HepG2 (cell line): ENCODE results near the gene CAPN11. TPM values are rescaled to one million over a fixed set of nuclear protein-coding genes. Genes with fewer than 3 reads are reported as not detected.

Experiments
- CHD2 ChIP-seq: IDR thresholded peaks from 2 replicates; pipeline ENCODE4 v1.6.1; 2011; ENCODE audit warnings: low read depth, low read length, improper control_type of control experiment
- CTCF ChIP-seq: sonication (generic); formaldehyde crosslinking; IDR thresholded peaks from 2 replicates; pipeline ENCODE4 v1.5.0; 2020; ENCODE audit warnings: mild to moderate bottlenecking, missing genetic modification reagents, moderate library complexity
- EHMT2 ChIP-seq: fragments of 200-600 bp; sonication (generic); IDR thresholded peaks from 2 replicates; pipeline ENCODE4 v1.7.0; 2017; ENCODE audit warnings: antibody characterized with exemption, low read depth, low read length, borderline replicate concordance
- ELF4 ChIP-seq: sonication (generic); formaldehyde crosslinking; IDR thresholded peaks from 2 replicates; pipeline ENCODE4 v1.5.0; 2020; ENCODE audit warnings: missing genetic modification reagents, mild to moderate bottlenecking, moderate library complexity, borderline replicate concordance
- FOXA1 ChIP-seq, 2 experiments: fragments of 450-650 bp in 1 of 2; sonication (generic) in 1 of 2; formaldehyde crosslinking in 1 of 2; IDR thresholded peaks; 2 replicates each; pipeline versions ENCODE4 v1.4.0 to v1.6.1; 2016 to 2020; ENCODE audit warnings: missing genetic modification reagents in 1 of 2
- HDAC6 ChIP-seq: fragments of 200-600 bp; sonication (generic); IDR thresholded peaks from 2 replicates; pipeline ENCODE4 v1.7.0; 2017; ENCODE audit warnings: mild to moderate bottlenecking, antibody characterized with exemption, low read length, low read depth
- HMG20B ChIP-seq: conservative IDR thresholded peaks from 2 replicates; pipeline ENCODE4 v1.6.1; 2016; ENCODE audit warnings: missing genetic modification reagents, missing compliant biosample characterization
- JUN ChIP-seq: sonication (generic); formaldehyde crosslinking; IDR thresholded peaks from 2 replicates; pipeline ENCODE4 v1.4.0; 2020; ENCODE audit warnings: mild to moderate bottlenecking, missing genetic modification reagents
- MXD1 ChIP-seq: sonication (generic); formaldehyde crosslinking; IDR thresholded peaks from 2 replicates; pipeline ENCODE4 v1.4.0; 2020; ENCODE audit warnings: mild to moderate bottlenecking, missing genetic modification reagents
- POLR2A ChIP-seq, 2 experiments: IDR thresholded peaks; 2 replicates each; pipeline ENCODE4 v1.6.1; 2011; ENCODE audit warnings: low read depth in 2 of 2, low read length in 2 of 2, mild to moderate bottlenecking in 1 of 2, moderate library complexity in 1 of 2; ENCODE audit not compliant: insufficient read depth in 1 of 2
- TAF1 ChIP-seq: sonication (generic); formaldehyde crosslinking; IDR thresholded peaks from 2 replicates; pipeline ENCODE4 v1.4.0; 2020; ENCODE audit warnings: missing genetic modification reagents
- TCF7L2 ChIP-seq: IDR thresholded peaks from 2 replicates; pipeline ENCODE4 v1.6.1; 2011; ENCODE audit warnings: mild to moderate bottlenecking, low read depth, low read length, moderate library complexity
- TFAP4 ChIP-seq: sonication (generic); IDR thresholded peaks from 2 replicates; pipeline ENCODE4 v1.6.1; 2016; ENCODE audit warnings: low read depth, borderline replicate concordance
- ZBTB21 ChIP-seq: sonication (generic); formaldehyde crosslinking; IDR thresholded peaks from 2 replicates; pipeline ENCODE4 v1.4.0; 2020; ENCODE audit warnings: missing genetic modification reagents
- ZNF318 ChIP-seq: sonication (generic); formaldehyde crosslinking; IDR thresholded peaks from 2 replicates; pipeline ENCODE4 v1.4.0; 2020; ENCODE audit warnings: mild to moderate bottlenecking, missing genetic modification reagents
- ZNF530 ChIP-seq: sonication (generic); formaldehyde crosslinking; IDR thresholded peaks from 2 replicates; pipeline ENCODE4 v1.5.0; 2020; ENCODE audit warnings: low read depth, mild to moderate bottlenecking, missing genetic modification reagents
- ZNF775 ChIP-seq: sonication (generic); formaldehyde crosslinking; IDR thresholded peaks from 2 replicates; pipeline ENCODE4 v1.4.0; 2020; ENCODE audit warnings: missing genetic modification reagents, mild to moderate bottlenecking, moderate library complexity, borderline replicate concordance
- ZSCAN21 ChIP-seq: sonication (generic); formaldehyde crosslinking; IDR thresholded peaks from 2 replicates; pipeline ENCODE4 v1.8.0; 2022; ENCODE audit warnings: mild to moderate bottlenecking, missing genetic modification reagents, moderate library complexity, borderline replicate concordance
- polyA plus RNA-seq, 8 experiments: library from polyadenylated mRNA; depleted of rRNA in 3 of 8; stranded (reverse) in 7 of 8; unstranded in 1 of 8; fragments of >200 nt; fragmentation: Illumina TruSeq in 4 of 8; extraction: Trizol in 4 of 8; gene quantifications; 2 replicates each; pipeline versions ENCODE4 v1.2.1 to v1.2.3, GENCODE V29; 2011 to 2016; ENCODE audit warnings: low read depth in 4 of 8, missing spikeins in 1 of 8, mixed read lengths in 1 of 8; ENCODE audit not compliant: insufficient read depth in 1 of 8
- total RNA-seq, 5 experiments: library from RNA; depleted of rRNA; stranded (reverse); fragments of >200 nt; fragmentation: Illumina TruSeq; extraction: Trizol; gene quantifications; 2 replicates each; pipeline ENCODE4 v1.2.3, GENCODE V29; 2016; ENCODE audit warnings: low read depth in 1 of 5

CAPN11 gene
- total and polyA plus RNA-seq, 2 of the 13 experiments (the other 11 are each of a cell fraction or from before 2014, with no cell fraction given) = 0.07 to 0.11 TPM

GRCh38 chr6:44156494-44157151 is 2.0 kb upstream of the CAPN11 start (continued):
- no peak; the same call in 1 of the 2 replicates for TF ChIP-seq CTCF
- no peak for TF ChIP-seq ELF4
- peak; percentile 59; the same call in 1 of the 2 replicates for TF ChIP-seq EHMT2
- peak; percentile 76 for TF ChIP-seq ZSCAN21 (CRISPR knock-in tag)
- peak; percentile 64; the same call in 1 of the 2 replicates for TF ChIP-seq CHD2
- no peak for TF ChIP-seq ZNF530 (CRISPR knock-in tag)
- TF ChIP-seq HDAC6 = no peak
- peak; percentile 81; the same call in 1 of the 2 replicates for TF ChIP-seq TFAP4
- no peak for TF ChIP-seq TAF1
- TF ChIP-seq JUN (CRISPR knock-in tag) = peak; percentile 13
- no peak for TF ChIP-seq ZNF775 (CRISPR knock-in tag)
- TF ChIP-seq MXD1 (CRISPR knock-in tag) = no peak; the same call in 1 of the 2 replicates
- no peak; the same call in 1 of the 2 replicates for TF ChIP-seq ZNF318 (CRISPR knock-in tag)
- TF ChIP-seq FOXA1 (IDR thresholded peaks at IDR 0.05) = no peak
- TF ChIP-seq FOXA1 (CRISPR knock-in tag; IDR thresholded peaks at IDR 0.05) = peak; percentile 95
- TF ChIP-seq HMG20B = peak; percentile 51; the same call in 1 of the 2 replicates
- no peak for TF ChIP-seq TCF7L2
- TF ChIP-seq POLR2A (IDR thresholded peaks at IDR 0.05; ENCODE audit: insufficient read depth in 1 of 2, low read depth in 2 of 2, low read length in 2 of 2) = no peak; a peak in 2 of 4 replicates
- no peak; the same call in 1 of the 2 replicates for TF ChIP-seq ZBTB21 (CRISPR knock-in tag)
